ENCODE results near the gene SPEM2.

The SPEM2 gene

GRCh38 chr17:7409716-7410115 is 15.7 kb upstream of the SPEM2 start:
- Mint-ChIP-seq H3K9me3 (no peaks in the 10 kb centered on the region), H3K36me3 (no peaks in the 10 kb centered on the region), H3K4me1 (peaks cover 6% of the 10 kb centered on the region), H3K27me3 (peaks cover 31% of the 10 kb centered on the region), H3K4me3 (no peak overlapping the region), H3K27ac (no peak overlapping the region)
- ATAC-seq, result no peak

- no peak overlapping the region for H3K4me3 Mint-ChIP-seq
- no peaks in the 10 kb centered on the region for H3K4me1 Mint-ChIP-seq
- H3K36me3 Mint-ChIP-seq, result no peaks in the 10 kb centered on the region
- H3K27ac Mint-ChIP-seq, result no peak overlapping the region
- H3K9me3 Mint-ChIP-seq, result no peaks in the 10 kb centered on the region
- ATAC-seq, result no peak
- peaks cover 20% of the 10 kb centered on the region for H3K27me3 Mint-ChIP-seq
Measured at GRCh38 chr17:7410634-7411426, 14.6 kb upstream of the SPEM2 start.

DNA sequence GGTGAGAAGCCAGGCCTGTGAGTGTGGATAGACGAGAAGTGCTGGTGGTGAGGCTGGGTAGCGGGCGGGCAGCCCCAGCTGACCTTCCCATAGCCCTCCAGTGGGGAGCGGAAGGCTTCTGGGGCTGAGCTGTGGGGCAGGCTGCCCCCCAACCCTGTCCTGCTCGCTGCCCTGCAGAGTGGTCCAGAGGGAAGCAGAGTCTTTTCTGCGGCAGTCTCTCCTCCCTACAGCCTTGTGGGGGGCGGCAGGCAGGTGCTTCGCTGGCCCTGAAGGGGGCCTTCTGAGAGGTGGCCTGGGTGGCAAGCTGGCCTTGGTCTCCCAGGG is 14.0 kb upstream of the SPEM2 start:
- Mint-ChIP-seq H3K36me3 (no peaks in the 10 kb centered on the region), H3K27ac (no peak overlapping the region), H3K27me3 (peaks cover 14% of the 10 kb centered on the region), H3K4me1 (no peaks in the 10 kb centered on the region), H3K4me3 (no peak overlapping the region), H3K9me3 (no peaks in the 10 kb centered on the region)
- ATAC-seq, result no peak

DNA sequence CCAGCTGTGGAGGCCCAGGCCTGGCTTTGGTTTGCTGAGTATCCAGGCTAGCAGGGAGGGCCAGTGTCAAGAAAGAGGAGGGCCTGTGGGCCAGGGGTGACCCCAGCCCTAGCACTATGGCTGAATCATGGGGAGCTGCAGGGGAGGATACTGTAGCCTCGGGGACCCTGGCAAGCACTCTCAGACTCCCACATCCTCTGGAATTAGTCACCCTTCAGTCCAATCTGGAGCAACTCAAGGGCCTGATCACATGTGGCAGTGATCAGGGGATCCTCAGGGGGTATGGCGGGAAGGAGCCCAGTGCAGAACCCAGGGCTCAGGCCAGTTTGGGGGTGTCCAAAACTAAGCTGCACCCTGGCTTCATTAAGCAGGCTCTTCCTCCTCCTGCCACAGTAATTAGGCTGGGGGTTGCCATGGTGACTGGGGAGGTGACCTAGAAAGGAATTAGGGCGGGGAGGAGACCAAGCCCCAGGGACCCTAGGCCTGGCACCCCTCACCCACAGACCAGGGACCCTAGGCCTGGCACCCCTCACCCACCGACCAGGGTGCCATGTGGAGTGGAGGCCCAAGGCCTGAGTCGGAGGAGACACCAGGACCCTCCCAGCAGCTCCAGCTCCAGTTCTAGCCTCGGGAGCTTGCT is 11.9 kb upstream of the SPEM2 start:
- Mint-ChIP-seq H3K27ac (no peak overlapping the region), H3K27me3 (peaks cover 17% of the 10 kb centered on the region), H3K9me3 (no peaks in the 10 kb centered on the region), H3K36me3 (no peaks in the 10 kb centered on the region), H3K4me3 (no peak overlapping the region), H3K4me1 (no peaks in the 10 kb centered on the region)
- ATAC-seq, result no peak

DNA sequence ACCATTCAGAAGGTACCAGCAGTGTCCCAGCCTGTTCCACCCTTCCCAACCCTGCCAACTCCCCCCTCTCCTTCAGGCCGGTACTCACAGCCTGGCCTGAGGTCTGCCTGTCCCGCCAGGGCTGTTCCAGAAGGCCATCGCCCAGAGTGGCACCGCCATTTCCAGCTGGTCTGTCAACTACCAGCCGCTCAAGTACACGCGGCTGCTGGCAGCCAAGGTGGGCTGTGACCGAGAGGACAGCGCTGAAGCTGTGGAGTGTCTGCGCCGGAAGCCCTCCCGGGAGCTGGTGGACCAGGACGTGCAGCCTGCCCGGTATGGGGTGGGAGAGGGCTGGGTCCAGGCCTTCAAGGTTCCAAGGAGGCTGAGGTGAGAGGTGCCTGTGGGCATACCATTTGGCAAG is 10.6 kb upstream of the SPEM2 start:
- Mint-ChIP-seq H3K27ac (no peak overlapping the region), H3K9me3 (no peaks in the 10 kb centered on the region), H3K36me3 (no peaks in the 10 kb centered on the region), H3K27me3 (peaks cover 19% of the 10 kb centered on the region), H3K4me1 (no peaks in the 10 kb centered on the region), H3K4me3 (no peak overlapping the region)
- ATAC-seq, result no peak

- Mint-ChIP-seq H3K27me3 (peaks cover 18% of the 10 kb centered on the region), H3K9me3 (no peaks in the 10 kb centered on the region), H3K4me1 (no peaks in the 10 kb centered on the region), H3K27ac (no peak overlapping the region), H3K36me3 (no peaks in the 10 kb centered on the region), H3K4me3 (no peak overlapping the region)
- no peak for ATAC-seq
Measured at GRCh38 chr17:7415784-7416183, 9.6 kb upstream of the SPEM2 start.

DNA sequence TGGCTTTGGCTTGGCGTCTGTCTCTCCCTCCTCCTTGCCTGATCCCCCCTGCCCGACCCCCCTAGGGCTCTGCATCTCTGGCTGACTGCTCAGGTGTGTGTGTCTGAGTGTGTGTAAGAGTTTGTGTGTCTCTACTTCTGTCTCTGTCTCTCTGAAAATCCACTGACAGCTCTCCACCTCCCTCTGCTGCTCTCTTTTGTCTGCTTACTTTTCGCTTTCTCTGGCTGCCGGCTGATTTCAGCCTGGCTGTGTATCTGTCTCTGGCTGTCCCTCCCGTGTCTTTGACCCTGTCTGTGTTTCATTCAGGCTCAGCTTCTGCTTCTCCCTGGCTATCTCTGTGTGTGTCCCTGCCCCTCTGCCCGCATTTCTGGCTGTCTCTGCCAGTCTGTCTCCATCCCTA is 9.1 kb upstream of the SPEM2 start:
- Mint-ChIP-seq H3K27me3 (peaks cover 18% of the 10 kb centered on the region), H3K4me1 (no peaks in the 10 kb centered on the region), H3K9me3 (no peaks in the 10 kb centered on the region), H3K36me3 (no peaks in the 10 kb centered on the region), H3K4me3 (no peak overlapping the region), H3K27ac (no peak overlapping the region)
- ATAC-seq, result no peak

- Mint-ChIP-seq H3K9me3 (no peaks in the 10 kb centered on the region), H3K27me3 (peaks cover 18% of the 10 kb centered on the region), H3K4me1 (no peaks in the 10 kb centered on the region), H3K4me3 (no peak overlapping the region), H3K36me3 (no peaks in the 10 kb centered on the region), H3K27ac (no peak overlapping the region)
- peak; percentile 39 for ATAC-seq
Measured at GRCh38 chr17:7417056-7417655, 8.3 kb upstream of the SPEM2 start.

DNA sequence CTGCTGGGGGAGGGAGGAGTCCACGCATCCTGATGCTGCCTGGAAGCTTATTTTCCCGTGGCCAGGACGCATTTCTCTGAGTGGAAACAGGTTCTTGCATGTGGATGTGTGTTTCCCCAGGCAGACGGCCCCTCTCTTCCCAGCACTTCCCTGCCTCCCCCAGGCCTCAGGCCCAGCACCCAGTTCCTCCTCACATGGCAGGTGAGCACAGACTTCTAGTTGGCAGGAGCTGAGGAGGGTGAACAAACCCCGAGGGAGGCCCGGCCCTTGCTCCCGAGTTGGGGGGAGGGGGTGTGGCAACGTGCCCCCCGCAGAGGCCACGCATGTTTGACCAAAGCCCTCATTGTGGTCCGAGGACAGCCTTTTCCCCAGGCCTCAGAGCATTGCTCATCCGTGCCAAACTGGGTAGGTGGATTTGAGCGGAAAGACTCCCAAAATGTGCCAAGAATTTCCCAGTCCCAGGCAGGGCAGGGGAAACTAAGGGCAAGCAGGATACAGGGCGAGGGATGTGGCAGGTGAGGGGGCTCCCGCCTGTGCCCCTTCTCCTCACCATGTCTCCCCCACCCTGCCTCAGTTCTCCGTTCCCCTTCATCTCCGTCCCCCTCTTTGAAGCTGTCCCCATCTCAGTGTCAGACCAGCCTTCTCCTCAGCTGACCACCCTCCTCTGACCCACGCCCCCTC is 6.8 kb upstream of the SPEM2 start:
- H3K36me3 Mint-ChIP-seq, result no peaks in the 10 kb centered on the region
- no peak overlapping the region for H3K4me3 Mint-ChIP-seq
- H3K27me3 Mint-ChIP-seq, result peaks cover 18% of the 10 kb centered on the region
- no peaks in the 10 kb centered on the region for H3K9me3 Mint-ChIP-seq
- H3K4me1 Mint-ChIP-seq, result no peaks in the 10 kb centered on the region
- ATAC-seq, result no peak
- H3K27ac Mint-ChIP-seq, result no peak overlapping the region

GRCh38 chr17:7419819-7420610 is 5.4 kb upstream of the SPEM2 start, which contains the start of gene SPEM1:
TSS of gene SPEM1 (plus strand) at chr17:7420324. CDS start at chr17:7420385, 61 bp downstream.
- Mint-ChIP-seq H3K4me1 (no peaks in the 10 kb centered on the region), H3K27ac (no peak within 1 kb of the TSS), H3K4me3 (no peak within 1 kb of the TSS), H3K36me3 (no peaks in the 10 kb centered on the region), H3K27me3 (peaks cover 18% of the 10 kb centered on the region), H3K9me3 (no peaks in the 10 kb centered on the region)
- ATAC-seq, result no peak

DNA sequence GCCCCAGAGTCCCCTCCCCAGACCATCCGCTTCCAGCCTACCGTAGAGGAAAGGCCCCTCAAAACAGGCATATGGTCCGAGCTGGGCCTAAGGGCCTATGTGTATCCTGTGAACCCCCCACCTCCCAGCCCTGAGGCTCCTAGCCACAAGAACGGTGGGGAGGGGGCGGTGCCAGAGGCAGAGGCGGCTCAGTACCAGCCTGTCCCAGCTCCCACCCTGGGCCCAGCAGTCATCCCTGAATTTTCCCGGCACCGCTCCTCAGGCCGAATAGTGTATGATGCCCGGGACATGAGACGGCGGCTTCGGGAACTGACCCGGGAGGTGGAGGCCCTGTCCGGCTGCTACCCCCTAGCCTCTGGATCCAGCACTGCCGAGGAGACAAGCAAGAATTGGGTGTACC is 4.2 kb upstream of the SPEM2 start:
- H3K27ac Mint-ChIP-seq, result no peak overlapping the region
- H3K9me3 Mint-ChIP-seq, result no peaks in the 10 kb centered on the region
- H3K4me3 Mint-ChIP-seq, result no peak overlapping the region
- H3K27me3 Mint-ChIP-seq, result peaks cover 18% of the 10 kb centered on the region
- no peaks in the 10 kb centered on the region for H3K36me3 Mint-ChIP-seq
- no peak for ATAC-seq
- H3K4me1 Mint-ChIP-seq, result no peaks in the 10 kb centered on the region

DNA sequence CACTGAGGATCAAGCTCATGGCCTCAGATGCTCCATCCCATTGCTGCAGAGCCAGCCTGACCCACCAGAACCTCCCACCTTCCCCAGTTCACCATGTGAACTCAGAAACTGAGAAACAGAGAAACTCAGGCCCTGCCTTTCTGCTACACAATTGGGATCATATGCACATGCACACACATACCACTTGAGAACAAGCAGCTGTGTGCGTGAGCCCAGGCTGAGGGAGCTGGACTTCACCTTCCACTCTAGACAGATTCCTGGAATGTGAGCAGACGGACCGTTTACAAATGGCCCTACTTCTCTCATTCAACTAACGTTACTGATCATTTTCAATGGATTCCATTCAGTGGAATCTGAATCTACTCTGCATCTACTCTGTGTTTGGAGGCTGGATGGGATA is 1.7 kb upstream of the SPEM2 start:
- no peaks in the 10 kb centered on the region for H3K36me3 Mint-ChIP-seq
- peaks cover 13% of the 10 kb centered on the region for H3K27me3 Mint-ChIP-seq
- H3K4me3 Mint-ChIP-seq, result no peak overlapping the region
- H3K27ac Mint-ChIP-seq, result no peak overlapping the region
- H3K4me1 Mint-ChIP-seq, result no peaks in the 10 kb centered on the region
- ATAC-seq, result no peak
- H3K9me3 Mint-ChIP-seq, result no peaks in the 10 kb centered on the region

DNA sequence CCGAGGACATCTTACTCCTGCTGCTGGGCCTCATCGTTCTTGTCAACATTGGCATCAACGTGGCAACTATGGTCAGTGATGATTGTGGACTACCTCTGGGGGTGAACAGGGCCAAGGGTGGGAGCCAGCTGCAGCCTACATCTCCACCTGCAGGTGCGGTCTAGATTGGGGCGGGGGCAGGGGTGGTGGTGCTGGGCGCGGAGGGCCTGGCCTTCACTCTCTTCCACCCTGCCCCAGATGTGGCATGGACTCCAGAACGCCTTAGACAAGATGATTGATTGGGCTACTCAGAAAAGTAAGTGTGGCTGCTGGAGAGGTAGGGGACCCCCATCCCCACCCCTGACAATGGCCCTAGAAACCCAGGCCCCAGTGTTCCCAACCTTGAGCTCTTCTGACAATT is 340 bp downstream of the SPEM2 start:
- ATAC-seq, result no peak
- Mint-ChIP-seq H3K27ac (no peak overlapping the region), H3K9me3 (no peaks in the 10 kb centered on the region), H3K4me3 (no peak overlapping the region), H3K36me3 (no peaks in the 10 kb centered on the region), H3K4me1 (no peaks in the 10 kb centered on the region), H3K27me3 (no peaks in the 10 kb centered on the region)

DNA sequence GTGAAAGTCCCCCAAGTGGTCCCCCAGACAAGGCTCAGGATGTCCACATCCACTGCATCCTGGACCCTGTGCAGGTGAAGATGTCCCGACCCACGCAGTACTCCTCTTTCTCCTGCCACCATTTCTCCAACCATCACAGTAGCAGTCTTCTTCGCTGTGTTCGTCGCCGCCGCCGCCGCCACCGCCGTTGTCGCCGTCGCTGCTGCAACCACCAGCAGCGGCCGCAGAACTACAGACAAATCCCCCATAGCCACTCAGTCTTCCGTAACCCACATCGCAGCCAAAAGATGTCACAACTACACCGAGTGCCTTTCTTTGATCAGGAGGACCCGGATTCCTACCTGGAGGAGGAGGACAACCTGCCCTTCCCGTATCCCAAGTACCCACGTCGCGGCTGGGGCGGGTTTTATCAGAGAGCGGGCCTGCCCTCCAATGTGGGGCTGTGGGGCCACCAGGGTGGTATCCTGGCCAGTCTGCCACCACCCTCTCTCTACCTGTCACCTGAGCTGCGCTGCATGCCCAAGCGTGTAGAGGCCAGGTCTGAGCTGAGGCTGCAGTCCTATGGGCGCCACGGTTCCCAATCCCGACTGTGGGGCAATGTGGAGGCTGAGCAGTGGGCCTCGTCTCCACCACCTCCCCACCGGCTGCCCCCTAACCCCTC is 917 bp downstream of the SPEM2 start:
- ATAC-seq, result no peak
- Mint-ChIP-seq H3K36me3 (no peaks in the 10 kb centered on the region), H3K27me3 (no peaks in the 10 kb centered on the region), H3K4me3 (no peak overlapping the region), H3K9me3 (no peaks in the 10 kb centered on the region), H3K27ac (no peak overlapping the region), H3K4me1 (no peaks in the 10 kb centered on the region)
